ENCODE results near the gene ITM2C.

The ITM2C gene

GRCh38 chr2:230877759-230878598, 13.2 kb downstream of the ITM2C start:
- Histone ChIP-seq H3K9ac (ENCODE audit: low read depth, low read length) (no peak overlapping the region), H3K4me1 (ENCODE audit: control insufficient read depth, insufficient read depth, low read length) (no peaks in the 10 kb centered on the region), H3K9me3 (ENCODE audit: control insufficient read depth, insufficient read depth, low read length) (no peaks in the 10 kb centered on the region), H3K36me3 (ENCODE audit: control insufficient read depth, insufficient read depth, low read length) (peaks cover 64% of the 10 kb centered on the region), H3K27me3 (ENCODE audit: control insufficient read depth, insufficient read depth, low read length) (no peaks in the 10 kb centered on the region), H3K4me3 (ENCODE audit: low read depth, low read length) (no peak overlapping the region)

GRCh38 chr2:230878599-230879188, 14.0 kb downstream of the ITM2C start:
- Histone ChIP-seq H3K36me3 (ENCODE audit: control insufficient read depth, insufficient read depth, low read length) (peaks cover 57% of the 10 kb centered on the region), H3K4me1 (ENCODE audit: control insufficient read depth, insufficient read depth, low read length) (no peaks in the 10 kb centered on the region), H3K9ac (ENCODE audit: low read depth, low read length) (no peak overlapping the region), H3K27me3 (ENCODE audit: control insufficient read depth, insufficient read depth, low read length) (no peaks in the 10 kb centered on the region), H3K9me3 (ENCODE audit: control insufficient read depth, insufficient read depth, low read length) (no peaks in the 10 kb centered on the region), H3K4me3 (ENCODE audit: low read depth, low read length) (no peak overlapping the region)

GRCh38 chr2:230879271-230879882, 14.6 kb downstream of the ITM2C start:
- Histone ChIP-seq H3K27me3 (ENCODE audit: control insufficient read depth, insufficient read depth, low read length) (no peaks in the 10 kb centered on the region), H3K9me3 (ENCODE audit: control insufficient read depth, insufficient read depth, low read length) (no peaks in the 10 kb centered on the region), H3K4me3 (ENCODE audit: low read depth, low read length) (no peak overlapping the region), H3K36me3 (ENCODE audit: control insufficient read depth, insufficient read depth, low read length) (peaks cover 50% of the 10 kb centered on the region), H3K4me1 (ENCODE audit: control insufficient read depth, insufficient read depth, low read length) (no peaks in the 10 kb centered on the region), H3K9ac (ENCODE audit: low read depth, low read length) (no peak overlapping the region)

- peaks cover 45% of the 10 kb centered on the region for H3K36me3 ChIP-seq (ENCODE audit: control insufficient read depth, insufficient read depth, low read length)
- no peaks in the 10 kb centered on the region for H3K27me3 ChIP-seq (ENCODE audit: control insufficient read depth, insufficient read depth, low read length)
- H3K4me1 ChIP-seq (ENCODE audit: control insufficient read depth, insufficient read depth, low read length): no peaks in the 10 kb centered on the region
Measured at GRCh38 chr2:230879891-230880290, 15.1 kb downstream of the ITM2C start.

GRCh38 chr2:230881840-230882239, 17.1 kb downstream of the ITM2C start:
- H3K36me3 ChIP-seq (ENCODE audit: control insufficient read depth, insufficient read depth, low read length): peaks cover 26% of the 10 kb centered on the region
- H3K27me3 ChIP-seq (ENCODE audit: control insufficient read depth, insufficient read depth, low read length): no peaks in the 10 kb centered on the region
- no peak overlapping the region for H3K4me3 ChIP-seq (ENCODE audit: low read depth, low read length)
- H3K9ac ChIP-seq (ENCODE audit: low read depth, low read length): no peak overlapping the region
- H3K9me3 ChIP-seq (ENCODE audit: control insufficient read depth, insufficient read depth, low read length): no peaks in the 10 kb centered on the region
- H3K4me1 ChIP-seq (ENCODE audit: control insufficient read depth, insufficient read depth, low read length): peaks cover 3% of the 10 kb centered on the region

More at GRCh38 chr2:230879891-230880290, 15.1 kb downstream of the ITM2C start:
- no peak overlapping the region for H3K4me3 ChIP-seq (ENCODE audit: low read depth, low read length)
- H3K9me3 ChIP-seq (ENCODE audit: control insufficient read depth, insufficient read depth, low read length): no peaks in the 10 kb centered on the region
- no peak overlapping the region for H3K9ac ChIP-seq (ENCODE audit: low read depth, low read length)

GRCh38 chr2:230885463-230886130, 20.9 kb downstream of the ITM2C start:
- Histone ChIP-seq H3K9me3 (ENCODE audit: control insufficient read depth, insufficient read depth, low read length) (no peaks in the 10 kb centered on the region), H3K4me1 (ENCODE audit: control insufficient read depth, insufficient read depth, low read length) (peaks cover 3% of the 10 kb centered on the region), H3K36me3 (ENCODE audit: control insufficient read depth, insufficient read depth, low read length) (no peaks in the 10 kb centered on the region), H3K4me3 (ENCODE audit: low read depth, low read length) (no peak overlapping the region), H3K9ac (ENCODE audit: low read depth, low read length) (no peak overlapping the region), H3K27me3 (ENCODE audit: control insufficient read depth, insufficient read depth, low read length) (no peaks in the 10 kb centered on the region)

GRCh38 chr2:230886206-230886605, 21.5 kb downstream of the ITM2C start:
- H3K4me1 ChIP-seq (ENCODE audit: control insufficient read depth, insufficient read depth, low read length): peaks cover 3% of the 10 kb centered on the region
- no peak overlapping the region for H3K9ac ChIP-seq (ENCODE audit: low read depth, low read length)
- H3K36me3 ChIP-seq (ENCODE audit: control insufficient read depth, insufficient read depth, low read length): no peaks in the 10 kb centered on the region
- H3K9me3 ChIP-seq (ENCODE audit: control insufficient read depth, insufficient read depth, low read length): no peaks in the 10 kb centered on the region
- H3K4me3 ChIP-seq (ENCODE audit: low read depth, low read length): no peak overlapping the region
- no peaks in the 10 kb centered on the region for H3K27me3 ChIP-seq (ENCODE audit: control insufficient read depth, insufficient read depth, low read length)

GRCh38 chr2:230886671-230887071, 21.9 kb downstream of the ITM2C start:
- Histone ChIP-seq H3K4me1 (ENCODE audit: control insufficient read depth, insufficient read depth, low read length) (peaks cover 3% of the 10 kb centered on the region), H3K4me3 (ENCODE audit: low read depth, low read length) (no peak overlapping the region), H3K36me3 (ENCODE audit: control insufficient read depth, insufficient read depth, low read length) (no peaks in the 10 kb centered on the region), H3K9me3 (ENCODE audit: control insufficient read depth, insufficient read depth, low read length) (no peaks in the 10 kb centered on the region), H3K9ac (ENCODE audit: low read depth, low read length) (no peak overlapping the region), H3K27me3 (ENCODE audit: control insufficient read depth, insufficient read depth, low read length) (no peaks in the 10 kb centered on the region)

- H3K4me3 ChIP-seq (ENCODE audit: low read depth, low read length): no peak overlapping the region
- no peaks in the 10 kb centered on the region for H3K27me3 ChIP-seq (ENCODE audit: control insufficient read depth, insufficient read depth, low read length)
- peaks cover 3% of the 10 kb centered on the region for H3K4me1 ChIP-seq (ENCODE audit: control insufficient read depth, insufficient read depth, low read length)
- no peak overlapping the region for H3K9ac ChIP-seq (ENCODE audit: low read depth, low read length)
- H3K36me3 ChIP-seq (ENCODE audit: control insufficient read depth, insufficient read depth, low read length): no peaks in the 10 kb centered on the region
- no peaks in the 10 kb centered on the region for H3K9me3 ChIP-seq (ENCODE audit: control insufficient read depth, insufficient read depth, low read length)
Measured at GRCh38 chr2:230887342-230887741, 22.6 kb downstream of the ITM2C start.

- H3K36me3 ChIP-seq (ENCODE audit: control insufficient read depth, insufficient read depth, low read length): no peaks in the 10 kb centered on the region
- no peaks in the 10 kb centered on the region for H3K9me3 ChIP-seq (ENCODE audit: control insufficient read depth, insufficient read depth, low read length)
- no peak overlapping the region for H3K4me3 ChIP-seq (ENCODE audit: low read depth, low read length)
- peaks cover 8% of the 10 kb centered on the region for H3K4me1 ChIP-seq (ENCODE audit: control insufficient read depth, insufficient read depth, low read length)
- no peak overlapping the region for H3K9ac ChIP-seq (ENCODE audit: low read depth, low read length)
- no peaks in the 10 kb centered on the region for H3K27me3 ChIP-seq (ENCODE audit: control insufficient read depth, insufficient read depth, low read length)
Measured at GRCh38 chr2:230888824-230889400, 24.2 kb downstream of the ITM2C start.

GRCh38 chr2:230889911-230890601, 25.3 kb downstream of the ITM2C start:
- H3K9me3 ChIP-seq (ENCODE audit: control insufficient read depth, insufficient read depth, low read length): no peaks in the 10 kb centered on the region
- no peaks in the 10 kb centered on the region for H3K36me3 ChIP-seq (ENCODE audit: control insufficient read depth, insufficient read depth, low read length)
- no peak overlapping the region for H3K4me3 ChIP-seq (ENCODE audit: low read depth, low read length)
- peaks cover 9% of the 10 kb centered on the region for H3K4me1 ChIP-seq (ENCODE audit: control insufficient read depth, insufficient read depth, low read length)
- no peaks in the 10 kb centered on the region for H3K27me3 ChIP-seq (ENCODE audit: control insufficient read depth, insufficient read depth, low read length)
- H3K9ac ChIP-seq (ENCODE audit: low read depth, low read length): no peak overlapping the region

Data from iPS-15b (cell line).